GM20000 (cell line): Measurements from ENCODE around the gene PBX1.

Source experiments
- DNase-seq: peaks from one replicate; pipeline ENCODE4 v3.0.0; 2012; ENCODE audit warnings: low spot score
- TF ChIP-seq, protein P1 (sequence below): IDR thresholded peaks from 2 replicates; pipeline ENCODE4 v1.5.1; 2012; ENCODE audit warnings: mild to moderate bottlenecking, control low read depth; ENCODE audit errors: extremely low read depth, missing control alignments

Gene PBX1

DNA sequence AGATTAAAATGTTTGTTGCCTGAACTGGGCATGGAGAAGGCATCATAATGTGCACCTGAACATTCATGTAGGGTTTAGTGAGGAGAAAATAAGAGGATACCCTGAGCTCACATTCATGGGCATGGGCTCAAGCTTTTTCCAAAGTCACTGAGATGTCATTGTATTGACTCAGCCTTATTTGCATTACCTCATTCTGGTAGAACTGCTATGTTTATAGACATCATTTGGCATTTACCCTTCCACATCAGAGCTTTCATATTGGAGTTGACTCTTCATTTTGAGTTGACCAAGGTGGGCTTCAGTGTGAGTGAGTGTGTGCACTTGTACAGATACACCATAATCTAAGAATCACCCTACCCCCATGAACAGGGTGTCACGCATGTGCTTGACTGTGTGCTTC, 143.2 kb downstream of the PBX1 start:
- DNase-seq, result no peak
- TF ChIP-seq, protein P1, sequence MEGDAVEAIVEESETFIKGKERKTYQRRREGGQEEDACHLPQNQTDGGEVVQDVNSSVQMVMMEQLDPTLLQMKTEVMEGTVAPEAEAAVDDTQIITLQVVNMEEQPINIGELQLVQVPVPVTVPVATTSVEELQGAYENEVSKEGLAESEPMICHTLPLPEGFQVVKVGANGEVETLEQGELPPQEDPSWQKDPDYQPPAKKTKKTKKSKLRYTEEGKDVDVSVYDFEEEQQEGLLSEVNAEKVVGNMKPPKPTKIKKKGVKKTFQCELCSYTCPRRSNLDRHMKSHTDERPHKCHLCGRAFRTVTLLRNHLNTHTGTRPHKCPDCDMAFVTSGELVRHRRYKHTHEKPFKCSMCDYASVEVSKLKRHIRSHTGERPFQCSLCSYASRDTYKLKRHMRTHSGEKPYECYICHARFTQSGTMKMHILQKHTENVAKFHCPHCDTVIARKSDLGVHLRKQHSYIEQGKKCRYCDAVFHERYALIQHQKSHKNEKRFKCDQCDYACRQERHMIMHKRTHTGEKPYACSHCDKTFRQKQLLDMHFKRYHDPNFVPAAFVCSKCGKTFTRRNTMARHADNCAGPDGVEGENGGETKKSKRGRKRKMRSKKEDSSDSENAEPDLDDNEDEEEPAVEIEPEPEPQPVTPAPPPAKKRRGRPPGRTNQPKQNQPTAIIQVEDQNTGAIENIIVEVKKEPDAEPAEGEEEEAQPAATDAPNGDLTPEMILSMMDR, result no peak

- DNase-seq, result no peak
- TF ChIP-seq, protein P1, result no peak
Observed at GRCh38 chr1:164702664-164703063, 143.7 kb downstream of the PBX1 start.

- TF ChIP-seq, protein P1, result no peak
- DNase-seq, result no peak
Observed at GRCh38 chr1:164703463-164703862, 144.5 kb downstream of the PBX1 start.

DNA sequence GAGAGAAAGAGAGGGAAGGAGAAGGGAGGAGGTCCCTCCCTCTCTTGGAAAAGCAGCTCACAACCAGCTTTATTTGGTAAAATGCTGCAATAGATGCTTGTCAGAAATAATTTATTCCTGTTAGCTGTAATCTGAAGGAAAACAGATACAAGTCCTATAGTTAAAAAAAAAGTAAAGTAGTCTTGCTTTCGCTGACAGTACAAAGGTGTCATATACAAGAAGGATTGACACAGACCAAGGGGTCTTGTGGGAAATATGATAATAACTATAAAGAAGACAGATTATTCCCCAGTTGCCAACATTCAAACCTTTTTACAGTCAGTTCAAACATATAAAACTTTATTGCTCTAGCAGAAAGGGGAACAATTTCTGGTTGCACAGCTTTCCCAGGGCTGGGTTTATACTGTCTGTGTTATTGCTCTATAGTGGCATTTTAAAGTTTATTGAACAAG, 145.0 kb downstream of the PBX1 start:
- TF ChIP-seq, protein P1, result no peak
- no peak for DNase-seq

DNA sequence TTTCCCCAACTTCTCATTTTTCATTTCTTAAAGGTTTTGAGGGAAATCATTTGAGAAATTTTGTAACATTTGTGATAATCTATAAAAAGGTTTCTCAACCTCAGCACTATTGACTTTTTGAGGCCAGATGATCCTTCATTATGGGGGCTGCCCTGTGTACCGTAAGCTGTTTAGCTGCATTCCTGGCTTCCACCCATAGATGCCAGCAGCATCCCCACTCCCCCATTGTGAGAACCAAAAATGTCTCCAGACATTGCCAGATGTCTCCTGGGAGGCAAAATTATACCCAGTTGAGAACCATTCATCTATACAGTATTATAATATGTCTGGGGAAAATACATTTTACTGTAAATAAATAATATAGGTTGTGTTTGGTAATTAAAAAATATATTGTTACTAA, 146.0 kb downstream of the PBX1 start:
- TF ChIP-seq, protein P1, result no peak
- no peak for DNase-seq

DNA sequence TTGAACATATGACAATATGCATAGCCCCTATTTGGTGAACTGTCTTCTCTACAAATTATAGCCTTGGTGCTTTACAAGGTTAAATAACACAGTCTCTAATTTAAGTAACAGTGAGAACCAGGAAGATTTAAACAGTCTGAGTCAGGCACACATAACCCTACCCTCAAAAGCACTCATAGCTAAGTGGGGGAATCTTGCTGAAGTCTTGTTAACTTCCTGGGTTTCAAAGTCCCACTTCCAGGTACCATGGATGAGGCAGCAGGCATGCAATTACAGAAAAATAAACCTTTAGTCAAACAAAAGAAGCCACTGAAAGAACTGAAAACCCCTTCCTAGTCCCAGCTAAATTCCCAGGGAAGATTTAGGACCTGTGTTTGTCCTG, 147.6 kb downstream of the PBX1 start:
- DNase-seq, result no peak

DNA sequence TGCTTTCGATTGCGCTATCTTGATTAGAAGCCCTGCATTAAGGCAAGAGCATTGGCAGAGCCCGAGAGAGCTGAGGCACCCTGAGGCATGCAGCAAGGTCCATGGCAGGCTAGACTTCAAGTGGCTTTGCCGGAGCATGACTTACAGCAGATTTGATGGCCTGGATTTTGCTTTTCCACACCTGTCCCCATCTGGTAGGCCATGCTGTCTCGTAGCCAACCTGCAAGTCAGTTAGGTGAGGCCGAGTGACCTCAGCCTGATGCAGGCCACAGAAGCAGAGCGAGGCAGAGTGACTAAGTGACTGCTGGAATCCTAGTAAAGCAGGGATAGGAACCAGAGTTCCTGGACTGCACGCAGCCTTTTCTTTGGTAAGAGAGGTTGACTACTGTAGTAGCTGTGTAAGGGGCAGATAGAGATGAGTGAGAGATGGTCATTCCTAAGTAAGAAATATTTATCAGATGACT, 148.9 kb downstream of the PBX1 start:
- TF ChIP-seq, protein P1, result no peak

More for the DNA sequence above, 147.6 kb downstream of the PBX1 start:
- TF ChIP-seq, protein P1, result no peak

More for the DNA sequence above, 148.9 kb downstream of the PBX1 start:
- no peak for DNase-seq
